Neural cell (in vitro differentiated cells): Measurements from ENCODE around the gene RABGAP1L.

Source experiments
- CTCF ChIP-seq: fragments of 450-650 bp; IDR thresholded peaks from 2 replicates; pipeline ENCODE4 v1.5.1; 2014; ENCODE audit warnings: antibody characterized with exemption, mild to moderate bottlenecking, moderate library complexity; ENCODE audit not compliant: poor library complexity, severe bottlenecking
- EP300 ChIP-seq: fragments of 450-650 bp; conservative IDR thresholded peaks from 2 replicates; pipeline ENCODE4 v1.6.1; 2014; ENCODE audit warnings: antibody characterized with exemption, mild to moderate bottlenecking, moderate library complexity; ENCODE audit not compliant: poor library complexity, severe bottlenecking
- EZH2 ChIP-seq: fragments of 200-600, 300-800 bp; shearing (Covaris generic), sonication (generic); IDR thresholded peaks from 2 replicates; pipeline ENCODE4 v1.6.1; 2014; ENCODE audit warnings: antibody characterized with exemption, low read length, borderline replicate concordance, mild to moderate bottlenecking; ENCODE audit not compliant: insufficient read depth, poor library complexity, severe bottlenecking
- MXI1 ChIP-seq: fragments of 450-650 bp; conservative IDR thresholded peaks from 2 replicates; pipeline ENCODE4 v1.6.1; 2014; ENCODE audit warnings: antibody characterized with exemption, mild to moderate bottlenecking; ENCODE audit not compliant: poor library complexity, severe bottlenecking
- POLR2AphosphoS5 ChIP-seq: IDR thresholded peaks from 2 replicates; pipeline ENCODE4 v1.6.1; 2012
- RAD21 ChIP-seq: fragments of 450-650 bp; conservative IDR thresholded peaks from 2 replicates; pipeline ENCODE4 v1.6.1; 2014; ENCODE audit warnings: antibody characterized with exemption, mild to moderate bottlenecking, moderate library complexity
- SMC3 ChIP-seq: fragments of 450-650 bp; conservative IDR thresholded peaks from 2 replicates; pipeline ENCODE4 v1.6.1; 2014; ENCODE audit warnings: antibody characterized with exemption, mild to moderate bottlenecking, moderate library complexity; ENCODE audit not compliant: poor library complexity
- TAF1 ChIP-seq: IDR thresholded peaks from 2 replicates; pipeline ENCODE4 v1.6.1; 2012; ENCODE audit warnings: low read depth
- TF ChIP-seq, protein P1 (sequence below): IDR thresholded peaks from 2 replicates; pipeline ENCODE4 v1.6.1; 2012; ENCODE audit warnings: borderline replicate concordance

DNA sequence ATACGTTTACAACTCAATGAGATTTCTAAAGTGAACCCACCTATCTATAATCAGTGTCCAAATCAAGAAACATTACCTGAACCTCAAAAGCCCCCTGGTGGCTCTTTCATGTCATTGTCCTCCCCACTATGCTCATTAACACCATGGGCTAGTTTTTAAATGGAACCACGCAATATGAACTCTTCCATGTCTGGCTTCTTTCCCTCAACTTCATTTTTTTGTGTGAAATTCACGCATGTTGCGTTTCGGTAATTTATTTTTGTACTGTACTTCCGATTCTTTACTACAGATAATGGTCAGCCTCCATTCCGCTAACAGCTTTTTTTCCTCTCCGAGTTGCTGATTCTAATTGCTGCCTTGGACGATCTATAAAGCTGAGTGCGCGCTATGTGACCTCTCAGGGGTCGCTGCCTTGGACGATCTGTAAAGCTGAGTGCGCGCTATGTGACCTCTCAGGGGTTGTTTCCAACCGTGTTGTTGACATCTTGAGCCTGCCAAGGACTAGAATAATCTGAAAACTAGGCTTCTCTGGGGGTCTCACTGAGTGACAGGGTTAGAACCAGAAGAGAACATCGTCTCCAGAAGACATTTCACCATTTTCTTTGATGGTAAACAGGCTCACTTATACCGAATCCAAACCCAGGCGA, 839.4 kb downstream of the RABGAP1L start:
- TF ChIP-seq EP300 (no peak), CTCF (peak; percentile 86), SMC3 (peak; percentile 89), POLR2AphosphoS5 (no peak), EZH2 (no peak), TAF1 (no peak), RAD21 (peak; percentile 75), MXI1 (no peak)
- TF ChIP-seq, protein P1, sequence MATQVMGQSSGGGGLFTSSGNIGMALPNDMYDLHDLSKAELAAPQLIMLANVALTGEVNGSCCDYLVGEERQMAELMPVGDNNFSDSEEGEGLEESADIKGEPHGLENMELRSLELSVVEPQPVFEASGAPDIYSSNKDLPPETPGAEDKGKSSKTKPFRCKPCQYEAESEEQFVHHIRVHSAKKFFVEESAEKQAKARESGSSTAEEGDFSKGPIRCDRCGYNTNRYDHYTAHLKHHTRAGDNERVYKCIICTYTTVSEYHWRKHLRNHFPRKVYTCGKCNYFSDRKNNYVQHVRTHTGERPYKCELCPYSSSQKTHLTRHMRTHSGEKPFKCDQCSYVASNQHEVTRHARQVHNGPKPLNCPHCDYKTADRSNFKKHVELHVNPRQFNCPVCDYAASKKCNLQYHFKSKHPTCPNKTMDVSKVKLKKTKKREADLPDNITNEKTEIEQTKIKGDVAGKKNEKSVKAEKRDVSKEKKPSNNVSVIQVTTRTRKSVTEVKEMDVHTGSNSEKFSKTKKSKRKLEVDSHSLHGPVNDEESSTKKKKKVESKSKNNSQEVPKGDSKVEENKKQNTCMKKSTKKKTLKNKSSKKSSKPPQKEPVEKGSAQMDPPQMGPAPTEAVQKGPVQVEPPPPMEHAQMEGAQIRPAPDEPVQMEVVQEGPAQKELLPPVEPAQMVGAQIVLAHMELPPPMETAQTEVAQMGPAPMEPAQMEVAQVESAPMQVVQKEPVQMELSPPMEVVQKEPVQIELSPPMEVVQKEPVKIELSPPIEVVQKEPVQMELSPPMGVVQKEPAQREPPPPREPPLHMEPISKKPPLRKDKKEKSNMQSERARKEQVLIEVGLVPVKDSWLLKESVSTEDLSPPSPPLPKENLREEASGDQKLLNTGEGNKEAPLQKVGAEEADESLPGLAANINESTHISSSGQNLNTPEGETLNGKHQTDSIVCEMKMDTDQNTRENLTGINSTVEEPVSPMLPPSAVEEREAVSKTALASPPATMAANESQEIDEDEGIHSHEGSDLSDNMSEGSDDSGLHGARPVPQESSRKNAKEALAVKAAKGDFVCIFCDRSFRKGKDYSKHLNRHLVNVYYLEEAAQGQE = no peak
